ENCODE results near the gene CST11.
A peak's percentile ranks its signal among the peaks of the same experiment; 100 is the strongest.

Gene CST11

DNA sequence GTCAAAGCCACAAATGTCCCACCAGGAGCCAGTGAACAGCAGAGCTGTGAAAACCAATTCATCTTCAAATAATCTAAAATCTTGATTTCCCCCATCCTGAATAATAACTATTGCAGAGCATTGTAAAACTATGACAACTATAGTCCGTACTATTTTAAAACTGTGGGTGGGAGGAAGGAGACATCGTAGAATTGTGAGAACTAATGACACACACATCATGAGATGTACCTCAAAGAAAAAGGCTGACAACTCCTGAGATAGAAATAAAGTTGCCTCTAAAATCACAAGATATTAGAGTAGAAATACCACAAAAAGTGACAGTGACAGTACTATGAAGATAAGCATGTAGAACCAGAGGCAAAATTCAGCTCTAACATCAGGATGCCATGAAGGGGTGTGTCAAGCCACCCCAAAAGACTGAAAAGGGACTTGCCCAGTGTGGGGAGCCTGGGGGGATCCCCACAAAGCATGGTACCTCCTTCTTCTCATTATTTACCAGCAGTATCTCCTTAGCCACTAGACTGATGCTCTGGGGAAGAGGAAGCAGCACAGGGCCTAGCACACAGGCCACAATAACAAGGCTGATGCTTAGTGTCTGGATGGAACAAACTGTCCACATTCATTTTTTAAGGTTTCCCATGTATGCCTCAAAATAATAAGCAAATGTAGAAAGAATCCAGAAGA lies 44.8 kb downstream of the CST11 start:
- peaks cover 15 to 18% of the 10 kb centered on the region in 2 experiments for H3K4me1 ChIP-seq (ENCODE audit: control insufficient read depth in 1 of 2, insufficient read depth in 1 of 2, low read depth in 1 of 2, low read length in 1 of 2)
- TF ChIP-seq, protein P1, sequence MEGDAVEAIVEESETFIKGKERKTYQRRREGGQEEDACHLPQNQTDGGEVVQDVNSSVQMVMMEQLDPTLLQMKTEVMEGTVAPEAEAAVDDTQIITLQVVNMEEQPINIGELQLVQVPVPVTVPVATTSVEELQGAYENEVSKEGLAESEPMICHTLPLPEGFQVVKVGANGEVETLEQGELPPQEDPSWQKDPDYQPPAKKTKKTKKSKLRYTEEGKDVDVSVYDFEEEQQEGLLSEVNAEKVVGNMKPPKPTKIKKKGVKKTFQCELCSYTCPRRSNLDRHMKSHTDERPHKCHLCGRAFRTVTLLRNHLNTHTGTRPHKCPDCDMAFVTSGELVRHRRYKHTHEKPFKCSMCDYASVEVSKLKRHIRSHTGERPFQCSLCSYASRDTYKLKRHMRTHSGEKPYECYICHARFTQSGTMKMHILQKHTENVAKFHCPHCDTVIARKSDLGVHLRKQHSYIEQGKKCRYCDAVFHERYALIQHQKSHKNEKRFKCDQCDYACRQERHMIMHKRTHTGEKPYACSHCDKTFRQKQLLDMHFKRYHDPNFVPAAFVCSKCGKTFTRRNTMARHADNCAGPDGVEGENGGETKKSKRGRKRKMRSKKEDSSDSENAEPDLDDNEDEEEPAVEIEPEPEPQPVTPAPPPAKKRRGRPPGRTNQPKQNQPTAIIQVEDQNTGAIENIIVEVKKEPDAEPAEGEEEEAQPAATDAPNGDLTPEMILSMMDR (IDR thresholded peaks at IDR 0.05) = no peak
- no peaks in the 10 kb centered on the region for H3K9me3 ChIP-seq
- no peaks in the 10 kb centered on the region for H3K27me3 ChIP-seq
- no peak overlapping the region for H3K4me3 ChIP-seq (ENCODE audit: low read depth in 1 of 2, low read length in 1 of 2)
- no peak overlapping the region for H3K27ac ChIP-seq
- H3K36me3 ChIP-seq = no peaks in the 10 kb centered on the region

- H3K9me3 ChIP-seq = no peaks in the 10 kb centered on the region
- peaks cover 15 to 18% of the 10 kb centered on the region in 2 experiments for H3K4me1 ChIP-seq (ENCODE audit: control insufficient read depth in 1 of 2, insufficient read depth in 1 of 2, low read depth in 1 of 2, low read length in 1 of 2)
- TF ChIP-seq, protein P1 (IDR thresholded peaks at IDR 0.05) = no peak
Observed at GRCh38 chr20:23406880-23407279, 45.8 kb downstream of the CST11 start.

DNA sequence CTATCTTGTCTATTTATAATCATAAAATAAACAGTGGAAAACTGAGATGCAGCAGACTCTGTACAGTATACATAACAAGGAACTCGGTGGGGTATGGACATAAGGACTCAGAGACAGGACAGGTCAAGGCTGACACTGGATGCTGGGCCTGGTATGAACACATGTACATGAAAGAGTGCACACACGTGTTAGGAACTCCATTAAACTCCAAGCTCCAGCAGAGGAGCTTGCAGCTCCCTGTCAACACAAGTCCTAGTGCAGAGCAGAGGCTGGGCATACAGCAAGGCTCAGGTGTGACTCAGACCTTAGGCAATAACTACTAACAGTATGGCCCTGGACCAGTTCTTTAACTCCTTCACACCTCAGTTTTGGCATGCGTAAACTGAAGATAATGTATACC lies 48.5 kb downstream of the CST11 start:
- Histone ChIP-seq H3K27ac (peak overlapping the region; percentile 52), H3K4me1 (ENCODE audit: control insufficient read depth in 1 of 2, insufficient read depth in 1 of 2, low read depth in 1 of 2, low read length in 1 of 2) (peaks cover 15 to 18% of the 10 kb centered on the region in 2 experiments), H3K36me3 (peaks cover 17% of the 10 kb centered on the region), H3K9me3 (no peaks in the 10 kb centered on the region), H3K4me3 (ENCODE audit: low read depth in 1 of 2, low read length in 1 of 2) (no peak overlapping the region), H3K27me3 (no peaks in the 10 kb centered on the region)
- TF ChIP-seq, protein P1 (IDR thresholded peaks at IDR 0.05) = no peak

More at GRCh38 chr20:23406880-23407279, 45.8 kb downstream of the CST11 start:
- Histone ChIP-seq H3K4me3 (ENCODE audit: low read depth in 1 of 2, low read length in 1 of 2) (no peak overlapping the region), H3K36me3 (peaks cover 6% of the 10 kb centered on the region), H3K27ac (no peak overlapping the region), H3K27me3 (no peaks in the 10 kb centered on the region)

- Histone ChIP-seq H3K4me3 (ENCODE audit: low read depth in 1 of 2, low read length in 1 of 2) (no peak overlapping the region), H3K9me3 (no peaks in the 10 kb centered on the region), H3K27me3 (no peaks in the 10 kb centered on the region), H3K27ac (peak overlapping the region; percentile 52), H3K36me3 (peaks cover 17% of the 10 kb centered on the region), H3K4me1 (ENCODE audit: control insufficient read depth in 1 of 2, insufficient read depth in 1 of 2, low read depth in 1 of 2, low read length in 1 of 2) (peaks cover 15 to 18% of the 10 kb centered on the region in 2 experiments)
- TF ChIP-seq, protein P1 (IDR thresholded peaks at IDR 0.05) = no peak
Observed at GRCh38 chr20:23403751-23404150, 48.9 kb downstream of the CST11 start.

GRCh38 chr20:23401051-23401450 lies 51.6 kb downstream of the CST11 start:
- Histone ChIP-seq H3K36me3 (peaks cover 17% of the 10 kb centered on the region), H3K4me3 (ENCODE audit: low read depth in 1 of 2, low read length in 1 of 2) (no peak overlapping the region), H3K27ac (no peak overlapping the region), H3K4me1 (ENCODE audit: control insufficient read depth in 1 of 2, insufficient read depth in 1 of 2, low read depth in 1 of 2, low read length in 1 of 2) (peaks cover 24 to 27% of the 10 kb centered on the region in 2 experiments), H3K27me3 (no peaks in the 10 kb centered on the region), H3K9me3 (no peaks in the 10 kb centered on the region)
- TF ChIP-seq, protein P1 (IDR thresholded peaks at IDR 0.05) = no peak
